GM12873 (cell line): Measurements from ENCODE around the gene C2CD4C.

Experiments used
- TF ChIP-seq, protein P1 (sequence below): IDR thresholded peaks from 2 replicates; pipeline ENCODE4 v1.5.1; 2012; ENCODE audit warnings: low read depth, mild to moderate bottlenecking, moderate library complexity, low read length, control low read depth; ENCODE audit not compliant: insufficient read depth; ENCODE audit errors: missing control alignments

The C2CD4C gene

DNA sequence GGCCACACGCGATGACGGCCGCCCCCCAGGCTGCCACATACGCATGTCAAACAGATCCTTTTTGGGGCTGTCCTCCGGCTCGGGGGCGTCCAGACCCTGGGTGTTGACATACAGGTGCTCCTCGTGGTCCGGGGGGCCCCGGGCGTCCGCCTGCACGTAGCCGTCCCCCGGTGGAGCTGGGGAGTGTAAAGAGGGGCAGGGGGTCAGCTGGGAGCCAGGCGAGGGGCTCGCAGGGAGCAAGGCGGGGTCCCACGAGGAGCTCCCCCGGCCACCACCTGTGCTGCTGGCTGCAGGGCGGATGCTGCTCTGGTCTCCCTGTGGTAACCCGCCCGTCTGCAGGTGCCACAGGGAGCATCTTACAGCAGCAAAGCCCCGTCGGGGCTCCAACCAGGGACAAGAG, 16.1 kb upstream of the C2CD4C start:
- TF ChIP-seq, protein P1, sequence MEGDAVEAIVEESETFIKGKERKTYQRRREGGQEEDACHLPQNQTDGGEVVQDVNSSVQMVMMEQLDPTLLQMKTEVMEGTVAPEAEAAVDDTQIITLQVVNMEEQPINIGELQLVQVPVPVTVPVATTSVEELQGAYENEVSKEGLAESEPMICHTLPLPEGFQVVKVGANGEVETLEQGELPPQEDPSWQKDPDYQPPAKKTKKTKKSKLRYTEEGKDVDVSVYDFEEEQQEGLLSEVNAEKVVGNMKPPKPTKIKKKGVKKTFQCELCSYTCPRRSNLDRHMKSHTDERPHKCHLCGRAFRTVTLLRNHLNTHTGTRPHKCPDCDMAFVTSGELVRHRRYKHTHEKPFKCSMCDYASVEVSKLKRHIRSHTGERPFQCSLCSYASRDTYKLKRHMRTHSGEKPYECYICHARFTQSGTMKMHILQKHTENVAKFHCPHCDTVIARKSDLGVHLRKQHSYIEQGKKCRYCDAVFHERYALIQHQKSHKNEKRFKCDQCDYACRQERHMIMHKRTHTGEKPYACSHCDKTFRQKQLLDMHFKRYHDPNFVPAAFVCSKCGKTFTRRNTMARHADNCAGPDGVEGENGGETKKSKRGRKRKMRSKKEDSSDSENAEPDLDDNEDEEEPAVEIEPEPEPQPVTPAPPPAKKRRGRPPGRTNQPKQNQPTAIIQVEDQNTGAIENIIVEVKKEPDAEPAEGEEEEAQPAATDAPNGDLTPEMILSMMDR, result no peak

DNA sequence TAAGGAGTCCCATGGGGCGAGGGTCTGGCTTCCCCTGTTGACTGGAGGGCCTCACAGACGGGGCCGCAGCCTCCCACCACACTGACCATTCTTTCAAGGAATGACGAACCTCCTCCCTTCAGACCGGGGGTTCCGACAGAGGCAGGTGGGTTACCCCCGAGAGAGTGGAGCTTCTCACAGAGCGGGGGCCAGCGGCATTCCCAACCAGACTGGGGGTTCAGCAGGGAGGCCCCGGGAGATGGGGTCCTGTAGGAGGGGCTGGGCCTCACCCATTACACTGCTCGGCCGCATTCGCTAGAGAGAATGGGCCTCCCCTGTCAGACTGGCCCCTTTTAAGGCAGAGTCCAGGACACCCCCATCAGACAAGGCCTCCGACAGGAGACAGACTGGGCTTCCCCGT, 15.6 kb upstream of the C2CD4C start:
- TF ChIP-seq, protein P1, result no peak

DNA sequence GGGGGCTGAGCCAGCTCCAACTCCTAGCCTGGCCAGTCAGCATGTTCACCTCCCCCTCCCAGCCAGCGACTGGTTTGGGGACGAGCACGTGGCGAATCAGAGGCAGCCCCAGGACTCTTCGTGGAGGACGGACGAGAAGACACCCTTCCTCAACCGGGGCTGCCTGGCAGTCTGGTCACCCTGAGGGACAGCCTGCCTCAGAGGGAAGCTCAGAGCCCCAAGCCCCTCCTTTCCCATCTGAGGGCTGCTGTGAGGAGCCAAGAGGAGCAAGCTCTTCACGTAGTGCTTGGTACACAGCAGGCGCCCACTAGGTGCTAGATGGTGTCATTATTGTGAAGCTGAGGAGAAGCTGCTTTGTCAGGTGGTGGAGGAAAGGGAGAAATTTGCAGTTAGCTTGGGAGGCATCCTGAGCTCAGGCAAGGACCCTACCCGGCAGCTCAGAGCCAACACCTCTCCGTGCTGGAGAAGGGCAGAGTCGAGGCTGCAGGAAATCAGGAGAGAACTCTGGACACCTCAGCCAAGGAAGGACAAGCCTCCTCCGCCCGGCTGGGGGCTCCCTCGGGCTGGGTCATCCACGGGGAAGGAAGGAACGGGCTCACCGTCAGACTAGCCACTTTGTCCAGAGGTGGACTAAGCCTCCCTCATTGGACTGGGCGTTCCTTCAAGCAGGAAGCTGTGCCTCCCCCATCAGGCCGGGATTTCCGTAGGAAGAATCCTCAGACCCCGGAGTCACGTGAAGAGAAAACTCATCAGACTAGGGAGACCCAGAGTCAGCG, 14.9 kb upstream of the C2CD4C start:
- TF ChIP-seq, protein P1, result no peak

DNA sequence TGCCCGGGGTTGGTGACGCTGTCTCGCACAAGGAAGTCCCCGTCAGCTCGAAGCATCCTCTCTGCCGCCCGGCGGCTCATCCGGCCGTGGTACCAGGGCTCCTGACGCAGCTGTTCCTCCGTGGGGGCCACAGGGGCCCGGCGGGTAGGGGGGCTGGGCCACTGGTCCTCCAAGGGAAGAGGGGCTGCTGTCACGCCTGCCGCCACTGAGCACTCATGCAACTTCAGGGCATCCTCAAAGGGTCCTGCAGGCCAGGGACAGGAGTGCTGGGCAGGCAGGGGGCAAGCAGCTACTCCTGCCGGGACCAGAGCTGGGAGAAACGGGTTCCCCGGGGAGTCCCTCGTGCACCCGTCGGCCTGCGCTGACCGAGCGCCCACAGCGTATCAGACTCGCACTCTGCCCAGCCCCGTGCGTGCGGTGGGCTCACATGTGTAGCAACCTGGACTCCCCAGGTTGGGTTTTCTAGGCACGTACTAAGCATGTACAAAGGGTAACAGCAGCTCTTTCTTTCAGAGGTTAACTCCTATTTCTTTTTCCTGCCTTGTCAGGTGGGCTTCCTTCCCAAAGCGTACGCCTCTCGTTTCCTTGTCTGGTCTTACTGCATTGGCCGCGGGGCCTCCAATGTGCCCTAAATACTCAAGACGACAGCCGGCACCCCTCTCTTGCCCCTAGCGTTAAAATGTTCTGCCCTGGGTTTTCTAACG, 13.4 kb upstream of the C2CD4C start:
- TF ChIP-seq, protein P1, result no peak

DNA sequence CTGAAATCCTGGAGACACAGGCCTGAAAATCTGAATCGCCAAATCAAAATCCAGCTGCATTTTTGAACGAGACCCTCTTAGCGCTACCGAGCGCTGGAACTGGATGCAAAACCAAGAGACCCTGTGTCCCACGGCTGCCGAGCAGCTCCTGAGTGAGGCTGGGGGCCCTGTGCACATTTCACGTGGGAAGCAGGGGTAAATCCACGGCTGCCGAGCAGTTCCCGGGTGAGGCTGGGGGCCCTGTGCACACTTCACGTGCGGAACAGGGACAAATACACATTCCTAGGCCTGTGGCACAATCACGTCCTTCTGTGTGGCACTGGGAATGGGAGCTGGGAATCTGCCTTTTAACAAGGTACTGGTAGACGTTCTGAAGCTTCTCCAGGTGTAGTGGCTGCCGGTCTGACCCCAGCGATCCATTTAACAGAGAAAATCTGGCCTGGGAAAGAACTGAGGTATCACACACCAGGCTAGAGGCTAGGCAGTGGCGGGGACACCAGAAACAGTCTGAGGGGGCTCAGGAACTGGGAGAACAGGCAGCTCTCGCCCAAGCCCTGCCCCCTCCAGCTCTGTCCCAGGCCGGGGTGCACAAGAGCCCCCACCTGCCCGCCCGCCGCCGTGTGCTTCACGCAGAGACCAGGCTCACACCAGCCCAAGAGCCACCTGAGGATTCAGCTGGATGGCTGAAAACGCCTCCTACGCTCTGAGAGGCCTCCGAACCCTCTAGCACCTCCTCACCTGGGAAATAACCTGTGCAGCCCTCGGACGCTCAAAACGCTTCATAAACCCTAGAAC, 11.0 kb upstream of the C2CD4C start:
- TF ChIP-seq, protein P1, result no peak

DNA sequence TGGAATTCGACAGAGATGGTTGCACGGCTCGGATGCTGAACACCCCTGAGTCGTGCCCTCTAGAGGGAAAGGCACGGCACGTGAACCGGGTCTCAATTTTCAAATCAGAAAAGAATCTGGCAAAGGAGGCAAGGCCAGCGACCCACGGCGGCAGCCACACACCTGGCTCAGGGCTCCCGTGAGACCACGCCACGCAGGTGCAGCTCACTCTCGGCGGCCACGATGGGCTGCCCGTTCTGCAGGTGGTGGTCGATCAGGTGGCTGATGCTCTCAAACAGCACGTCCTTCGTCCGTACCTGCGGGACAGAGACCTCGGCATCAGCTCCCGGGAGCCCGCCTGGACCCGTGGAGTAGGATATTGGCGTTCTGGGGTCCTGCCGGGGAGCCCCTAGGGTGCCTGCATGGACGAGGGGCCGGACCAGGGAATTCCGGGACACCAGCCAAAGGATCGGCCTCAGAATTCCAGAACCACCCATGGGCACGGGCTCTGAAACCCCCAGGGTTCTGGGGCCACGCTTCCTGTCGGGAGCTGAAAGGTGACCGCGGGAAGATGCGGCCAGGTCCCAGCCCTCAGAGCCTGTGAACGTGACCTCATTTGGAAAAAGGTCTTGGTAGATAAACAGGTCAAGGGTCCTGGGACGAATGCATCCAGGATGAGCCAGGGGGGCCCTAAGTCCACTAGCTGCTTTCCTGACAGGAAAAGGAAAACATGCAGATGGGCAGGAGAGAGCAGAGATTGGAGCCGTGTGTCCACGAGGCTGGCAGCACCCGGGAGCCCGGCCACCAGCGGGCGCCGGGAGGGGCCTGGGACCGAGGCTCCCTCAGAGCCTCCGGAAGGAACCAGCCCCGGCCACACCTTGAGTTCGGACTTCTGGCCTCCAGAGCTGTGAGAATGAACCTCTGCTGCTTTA, 10.1 kb upstream of the C2CD4C start:
- TF ChIP-seq, protein P1, result no peak

DNA sequence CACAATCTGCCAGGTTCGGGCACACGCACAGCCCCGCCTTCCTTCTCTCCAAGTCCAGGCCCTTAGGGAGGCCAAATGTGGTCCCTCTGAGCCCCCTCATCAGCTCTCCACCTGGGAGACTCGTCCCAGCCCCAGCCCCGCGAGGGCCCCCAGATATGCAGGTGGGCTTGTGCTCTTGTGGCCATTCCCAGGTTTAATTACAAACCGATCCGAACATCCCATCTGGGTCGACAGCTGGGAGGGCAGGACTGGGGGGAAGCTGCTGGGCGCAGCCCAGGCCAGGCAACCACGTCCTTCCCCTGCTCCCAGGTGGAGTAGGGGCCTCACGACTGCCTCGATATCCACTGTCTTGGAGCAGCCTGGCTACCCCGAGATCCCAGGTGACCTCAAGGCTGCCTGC, 7.5 kb upstream of the C2CD4C start:
- TF ChIP-seq, protein P1, result no peak
